ENCODE data around the gene MYF5.
"Not testable (repeated sequence)": the region's sequence is repeated elsewhere in the genome, so short reads cannot be mapped to it uniquely, and the experiment has no call there.

Gene MYF5

DNA sequence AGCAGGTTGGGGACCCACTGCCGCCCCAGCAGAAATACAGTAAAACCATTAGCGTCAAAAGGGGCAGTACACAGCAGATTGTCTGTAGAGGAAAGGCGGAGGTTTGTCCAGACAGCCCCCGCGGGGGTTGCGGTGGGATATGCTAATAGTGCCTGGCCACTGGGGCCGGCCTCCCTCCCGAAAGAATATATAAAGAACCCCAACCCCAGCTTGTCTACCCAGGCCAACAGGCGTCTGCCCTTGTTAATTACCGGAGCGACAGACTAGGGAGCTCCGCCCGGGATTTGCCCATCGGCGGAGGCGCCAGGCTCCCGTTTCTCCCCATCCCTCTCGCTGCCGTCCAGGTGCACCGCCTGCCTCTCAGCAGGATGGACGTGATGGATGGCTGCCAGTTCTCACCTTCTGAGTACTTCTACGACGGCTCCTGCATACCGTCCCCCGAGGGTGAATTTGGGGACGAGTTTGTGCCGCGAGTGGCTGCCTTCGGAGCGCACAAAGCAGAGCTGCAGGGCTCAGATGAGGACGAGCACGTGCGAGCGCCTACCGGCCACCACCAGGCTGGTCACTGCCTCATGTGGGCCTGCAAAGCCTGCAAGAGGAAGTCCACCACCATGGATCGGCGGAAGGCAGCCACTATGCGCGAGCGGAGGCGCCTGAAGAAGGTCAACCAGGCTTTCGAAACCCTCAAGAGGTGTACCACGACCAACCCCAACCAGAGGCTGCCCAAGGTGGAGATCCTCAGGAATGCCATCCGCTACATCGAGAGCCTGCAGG, at the start of gene MYF5:
Gene MYF5, plus strand, starts transcription at position 217 of the 774 bp plus-strand sequence. Its CDS starts 152 bp downstream, at position 369.
- DNase-seq: no peak

DNA sequence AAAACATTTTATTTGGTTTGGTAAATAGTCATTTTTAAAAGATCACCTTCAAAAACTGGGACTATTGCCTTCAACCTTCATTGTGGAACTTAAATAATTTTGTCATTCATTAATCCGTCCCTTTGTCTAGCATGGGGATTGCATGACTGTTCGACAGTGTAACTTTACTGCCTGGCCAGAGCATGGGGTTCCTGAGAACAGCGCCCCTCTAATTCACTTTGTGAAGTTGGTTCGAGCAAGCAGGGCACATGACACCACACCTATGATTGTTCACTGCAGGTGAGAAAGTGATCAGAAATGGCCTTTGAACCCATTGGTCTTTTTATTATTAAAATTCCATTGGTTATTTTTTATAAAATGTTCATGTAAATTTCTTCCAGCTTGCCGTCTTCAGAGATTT, 46.5 kb upstream of the MYF5 start:
- no peak for DNase-seq

- not testable (repeated sequence) for DNase-seq
Measured at GRCh38 chr12:80676042-80676636, 40.6 kb upstream of the MYF5 start.

GRCh38 chr12:80676856-80677255, 39.9 kb upstream of the MYF5 start:
- no peak for DNase-seq

DNA sequence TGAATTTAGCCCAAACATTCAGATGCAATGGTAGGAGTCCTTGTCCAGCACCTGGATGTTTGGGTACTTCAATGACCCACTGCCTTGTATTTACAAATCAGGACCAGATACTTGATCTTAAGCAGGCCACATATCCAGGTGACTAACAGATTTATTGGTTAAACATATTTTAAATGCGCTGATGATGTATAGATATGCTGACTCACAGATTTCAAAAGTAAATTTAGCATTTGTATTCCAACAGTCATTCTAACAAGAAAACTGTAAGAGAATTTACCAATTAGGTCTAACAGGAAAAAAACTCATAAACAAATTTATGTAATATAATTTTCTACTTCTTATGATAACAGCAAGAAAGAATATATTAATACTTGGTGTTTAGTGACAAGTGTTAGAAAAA, 38.7 kb upstream of the MYF5 start:
- DNase-seq: no peak

- no peak for DNase-seq
Measured at GRCh38 chr12:80679346-80680131, 37.2 kb upstream of the MYF5 start.

GRCh38 chr12:80681287-80681686, 35.4 kb upstream of the MYF5 start:
- DNase-seq: no peak

- no peak for DNase-seq
Measured at GRCh38 chr12:80681786-80682185, 34.9 kb upstream of the MYF5 start.

- peak; percentile 44 for DNase-seq
Measured at GRCh38 chr12:80684077-80684495, 32.6 kb upstream of the MYF5 start.

DNA sequence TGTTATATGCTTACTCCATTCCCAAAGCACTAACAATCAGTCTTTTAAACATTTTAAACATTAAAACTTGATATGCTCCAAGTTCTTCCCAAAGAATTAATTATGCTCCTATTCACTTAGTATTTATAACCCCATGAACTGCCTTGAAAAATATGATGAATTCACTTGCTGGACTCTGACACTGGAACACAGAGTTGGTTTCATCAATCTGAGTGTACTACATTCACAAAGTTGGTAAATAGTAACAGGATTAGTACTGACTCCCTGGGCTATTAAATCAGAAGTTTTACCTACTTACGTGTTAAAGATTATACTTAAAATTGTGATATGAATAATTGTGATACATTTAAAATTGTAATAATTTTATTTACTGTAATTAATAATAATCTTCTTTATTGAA, 26.6 kb upstream of the MYF5 start:
- DNase-seq: no peak

- DNase-seq: peak; percentile 8
Measured at GRCh38 chr12:80690513-80690912, 26.2 kb upstream of the MYF5 start.

DNA sequence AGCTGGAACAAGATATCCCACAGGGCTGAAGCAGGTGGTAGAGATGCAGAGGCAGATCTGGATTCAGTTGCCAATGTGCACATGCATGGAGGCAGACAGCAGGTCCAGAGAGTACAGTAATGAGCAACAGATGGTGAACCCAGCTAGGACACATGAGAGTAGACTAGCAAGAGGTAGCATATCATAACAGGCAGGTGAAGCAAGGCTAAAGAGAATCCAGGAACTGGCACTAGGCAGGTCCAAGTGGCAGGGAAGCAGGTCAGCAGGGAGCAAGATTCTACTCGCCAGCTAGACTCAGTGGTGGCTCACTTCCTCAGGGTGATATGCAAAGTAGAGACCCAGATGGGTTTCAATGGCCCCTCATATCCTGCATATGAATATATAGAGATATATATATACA, 24.6 kb upstream of the MYF5 start:
- DNase-seq: no peak

DNA sequence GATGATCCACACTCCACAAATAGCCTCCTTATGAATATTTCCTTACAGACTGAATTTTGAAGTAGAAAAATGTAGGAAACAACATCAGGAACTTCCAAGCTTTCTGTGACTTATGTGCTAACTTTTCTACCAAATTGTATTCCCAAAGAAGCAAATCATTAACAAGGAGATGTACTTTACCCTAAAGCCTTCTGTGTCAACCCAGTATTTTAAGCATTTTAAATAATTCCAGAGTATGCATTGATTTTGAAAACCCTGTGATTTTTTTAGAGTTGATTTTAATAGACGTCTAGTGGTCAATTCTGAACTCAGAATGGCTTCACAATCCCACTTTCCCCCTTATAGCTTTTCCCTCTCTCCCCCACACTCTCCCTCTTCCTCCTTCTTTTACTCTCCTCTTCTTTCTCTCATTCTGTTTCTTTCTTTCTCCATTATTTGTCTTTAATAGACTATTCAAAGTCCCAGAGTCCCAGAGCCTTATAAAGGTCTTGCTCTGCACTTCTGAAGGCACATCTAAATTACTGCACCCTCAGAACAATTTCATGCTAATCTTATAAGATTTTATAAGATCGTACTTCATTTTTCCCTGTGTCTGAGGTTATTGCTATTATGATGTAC, 19.3 kb upstream of the MYF5 start:
- no peak for DNase-seq

- no peak for DNase-seq
Measured at GRCh38 chr12:80698256-80698655, 18.5 kb upstream of the MYF5 start.

- no peak for DNase-seq
Measured at GRCh38 chr12:80698847-80699542, 17.7 kb upstream of the MYF5 start.

DNA sequence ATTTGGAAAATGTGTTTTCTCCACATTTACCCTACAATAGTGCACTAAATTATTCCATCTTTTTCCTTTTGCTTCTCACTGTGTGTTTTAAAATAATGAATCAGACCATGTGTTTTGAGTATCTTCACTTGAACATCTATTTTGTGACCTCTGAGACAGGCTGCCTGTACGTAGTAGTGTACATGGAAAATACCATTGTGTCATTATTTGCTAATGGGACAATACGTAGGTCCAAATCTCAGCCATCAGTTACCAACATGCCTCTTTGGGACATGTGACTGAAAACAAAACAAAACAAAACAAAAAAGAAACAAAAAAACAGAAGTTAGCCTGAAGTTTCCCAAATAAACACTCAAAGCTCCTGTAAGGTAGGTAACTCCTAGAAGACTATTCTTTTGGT, 16.4 kb upstream of the MYF5 start:
- no peak for DNase-seq

DNA sequence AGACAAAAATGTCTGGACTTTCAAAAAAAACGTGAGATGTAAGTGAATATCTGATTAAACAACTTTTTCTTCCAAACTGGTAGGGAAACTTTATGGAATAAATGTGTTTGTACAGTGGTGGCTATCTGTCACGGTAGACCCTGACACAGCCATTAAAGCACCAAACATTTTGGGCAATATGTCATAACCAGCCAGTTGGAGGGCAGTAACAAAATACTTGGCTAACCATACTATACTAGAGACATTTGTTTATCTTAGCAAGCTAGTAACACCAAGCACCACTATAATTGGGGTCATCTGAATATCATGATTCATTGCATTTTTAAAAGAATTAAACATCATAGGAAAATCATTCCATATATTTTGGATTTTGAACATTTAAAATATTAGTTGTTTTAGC, 15.3 kb upstream of the MYF5 start:
- DNase-seq: no peak

DNA sequence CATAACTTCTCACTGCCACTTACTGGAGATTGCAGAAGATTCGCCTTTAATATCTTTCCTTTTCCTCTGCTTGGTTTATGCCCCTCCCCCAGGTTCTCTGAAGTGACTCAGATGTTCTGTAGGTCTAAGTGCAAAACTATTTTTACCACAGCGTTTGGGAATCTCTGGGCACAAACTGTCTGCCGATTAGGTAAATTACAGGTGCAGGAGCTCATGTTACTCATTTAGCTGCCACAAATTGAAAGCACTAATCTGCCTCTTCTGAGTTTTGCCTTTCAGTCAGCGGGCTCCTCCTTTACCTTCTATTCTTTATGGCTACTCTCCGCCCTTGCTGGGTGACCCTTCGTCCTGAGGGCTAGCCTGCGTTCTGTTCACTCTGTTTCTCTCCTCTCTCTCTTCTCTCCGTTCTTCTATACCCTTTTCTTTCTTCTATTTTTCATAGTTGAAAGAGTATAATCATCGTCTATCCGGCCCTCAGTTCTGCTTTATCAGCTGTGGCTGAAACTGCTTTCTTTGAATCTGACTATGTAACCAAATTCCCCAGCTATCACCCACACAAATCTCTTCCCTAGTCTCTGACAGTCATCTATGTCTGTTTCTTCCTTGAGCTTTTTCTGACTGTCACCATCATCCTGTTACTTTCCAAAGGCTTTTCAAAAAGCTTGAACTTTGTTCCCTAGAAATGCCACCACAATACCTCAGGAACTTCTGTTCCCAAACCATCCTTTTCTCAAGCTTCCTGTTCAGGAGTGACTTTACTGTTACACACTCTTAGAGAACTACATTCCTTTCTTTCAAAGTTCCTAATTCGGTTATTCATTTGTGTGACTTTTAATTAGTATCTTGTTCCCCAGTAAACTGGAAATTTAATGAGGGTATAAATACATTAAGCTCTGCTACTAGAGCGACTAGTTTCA, 13.6 kb upstream of the MYF5 start:
- peak; percentile 49 for DNase-seq

DNA sequence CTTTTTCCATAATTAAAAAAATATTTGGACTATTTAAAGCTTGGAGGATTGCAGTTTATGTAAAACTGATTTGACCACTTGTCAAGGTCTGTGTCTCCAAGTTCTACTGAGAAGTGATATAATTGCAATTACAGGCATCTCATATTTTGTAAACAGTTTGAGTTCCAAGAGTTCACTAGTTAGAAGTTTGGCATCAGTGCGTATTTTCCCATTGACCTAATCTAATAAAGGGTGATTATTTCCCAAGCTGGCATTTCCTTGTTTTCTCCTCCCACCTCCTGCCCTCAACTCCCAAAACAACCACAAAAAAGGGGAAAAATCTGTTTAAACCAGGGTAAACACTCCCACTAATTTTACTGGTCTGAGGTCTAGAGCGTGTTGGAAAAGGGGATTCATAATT, 12.3 kb upstream of the MYF5 start:
- no peak for DNase-seq

GRCh38 chr12:80707126-80707829, 9.4 kb upstream of the MYF5 start, which contains the start of gene MYF6:
Gene MYF6, plus strand, starts transcription at chr12:80707634. Its CDS starts 86 bp downstream, at chr12:80707720.
- DNase-seq: no peak

GRCh38 chr12:80707830-80708258, 8.9 kb upstream of the MYF5 start:
- DNase-seq: no peak
